GM13977 (cell line): ENCODE results near the gene CCDC27.

Experiments used
- DNase-seq: peaks from one replicate; pipeline ENCODE4 v3.0.0; 2012; ENCODE audit warnings: low spot score
- CTCF ChIP-seq: IDR thresholded peaks from 2 replicates; pipeline ENCODE4 v1.5.1; 2012; ENCODE audit warnings: mild to moderate bottlenecking, control low read depth; ENCODE audit not compliant: insufficient read depth; ENCODE audit errors: extremely low read depth, missing control alignments
- in situ Hi-C: fragments of 300-500 bp; cut with MboI; formaldehyde crosslinking; loops from one replicate; pipeline ENCODE4 v1.12.0; 2022; ENCODE audit warnings: low sequenced_read_pairs, low pct_unique_long_range_greater_than_20kb, mixed read lengths, inconsistent platforms; ENCODE audit not compliant: unreplicated experiment

CCDC27 gene

GRCh38 chr1:3820316-3820715 is 68.1 kb downstream of the CCDC27 start:
- no peak for TF ChIP-seq CTCF
- no peak for DNase-seq
- in situ Hi-C loops, result no loop called here

GRCh38 chr1:3821004-3821403 is 68.8 kb downstream of the CCDC27 start:
- in situ Hi-C loops, result no loop called here
- TF ChIP-seq CTCF, result no peak
- no peak for DNase-seq
